PC-3 (cell line): ENCODE results near the gene WFS1.

Experiments
- EZH2 ChIP-seq: fragments of 300-600 bp; sonication (generic); IDR thresholded peaks from one replicate; pipeline ENCODE4 v1.6.1; 2017; ENCODE audit warnings: antibody characterized with exemption, mild to moderate bottlenecking, low read length; ENCODE audit not compliant: unreplicated experiment
- EZH2phosphoT487 ChIP-seq: fragments of 300-600 bp; sonication (generic); IDR thresholded peaks from 2 replicates; pipeline ENCODE4 v1.6.1; 2018; ENCODE audit warnings: mild to moderate bottlenecking, antibody characterized with exemption, low read length, borderline replicate concordance
- TF ChIP-seq, protein P1 (sequence below): fragments of 300-600 bp; sonication (generic); conservative IDR thresholded peaks from 2 replicates; pipeline ENCODE4 v1.5.1; 2017; ENCODE audit warnings: antibody characterized with exemption, low read depth, mild to moderate bottlenecking, low read length

DNA sequence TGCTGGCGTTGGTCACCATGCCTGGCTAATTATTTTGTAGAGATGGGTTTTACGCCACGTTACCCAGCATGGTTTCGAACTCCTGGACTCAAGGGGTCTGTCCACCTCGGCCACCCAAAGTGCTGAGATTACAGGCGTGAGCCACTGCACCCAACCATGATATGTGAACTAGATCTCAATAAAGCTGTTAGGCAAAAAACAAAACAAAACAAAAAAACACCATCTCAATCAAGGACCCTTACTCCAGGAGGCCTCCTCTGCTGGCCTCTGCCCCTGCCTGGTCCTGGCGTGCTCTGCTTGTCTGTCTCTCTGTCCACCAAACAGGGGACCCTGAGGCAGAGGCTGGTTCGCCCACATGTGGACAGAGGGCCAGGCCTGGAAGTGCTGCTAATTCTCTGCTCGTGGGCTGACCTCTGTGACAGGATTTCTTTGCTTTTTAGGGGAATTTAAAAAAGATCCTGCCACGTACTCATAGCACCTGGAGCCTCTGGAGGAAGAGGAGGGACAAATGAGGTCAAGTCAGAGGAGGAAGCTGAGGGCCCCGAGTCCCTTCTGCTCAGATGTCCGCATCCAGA is 32.7 kb upstream of the WFS1 start:
- TF ChIP-seq, protein P1, sequence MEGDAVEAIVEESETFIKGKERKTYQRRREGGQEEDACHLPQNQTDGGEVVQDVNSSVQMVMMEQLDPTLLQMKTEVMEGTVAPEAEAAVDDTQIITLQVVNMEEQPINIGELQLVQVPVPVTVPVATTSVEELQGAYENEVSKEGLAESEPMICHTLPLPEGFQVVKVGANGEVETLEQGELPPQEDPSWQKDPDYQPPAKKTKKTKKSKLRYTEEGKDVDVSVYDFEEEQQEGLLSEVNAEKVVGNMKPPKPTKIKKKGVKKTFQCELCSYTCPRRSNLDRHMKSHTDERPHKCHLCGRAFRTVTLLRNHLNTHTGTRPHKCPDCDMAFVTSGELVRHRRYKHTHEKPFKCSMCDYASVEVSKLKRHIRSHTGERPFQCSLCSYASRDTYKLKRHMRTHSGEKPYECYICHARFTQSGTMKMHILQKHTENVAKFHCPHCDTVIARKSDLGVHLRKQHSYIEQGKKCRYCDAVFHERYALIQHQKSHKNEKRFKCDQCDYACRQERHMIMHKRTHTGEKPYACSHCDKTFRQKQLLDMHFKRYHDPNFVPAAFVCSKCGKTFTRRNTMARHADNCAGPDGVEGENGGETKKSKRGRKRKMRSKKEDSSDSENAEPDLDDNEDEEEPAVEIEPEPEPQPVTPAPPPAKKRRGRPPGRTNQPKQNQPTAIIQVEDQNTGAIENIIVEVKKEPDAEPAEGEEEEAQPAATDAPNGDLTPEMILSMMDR: no peak
- TF ChIP-seq EZH2 (no peak), EZH2phosphoT487 (no peak)
